ENCODE measurements around the gene ARFGAP2. TPM values are rescaled to one million over a fixed set of nuclear protein-coding genes. Genes with fewer than 3 reads are reported as not detected.

The ARFGAP2 gene
- total RNA-seq, 1 donor from 2014 or later: 90.9 TPM

DNA sequence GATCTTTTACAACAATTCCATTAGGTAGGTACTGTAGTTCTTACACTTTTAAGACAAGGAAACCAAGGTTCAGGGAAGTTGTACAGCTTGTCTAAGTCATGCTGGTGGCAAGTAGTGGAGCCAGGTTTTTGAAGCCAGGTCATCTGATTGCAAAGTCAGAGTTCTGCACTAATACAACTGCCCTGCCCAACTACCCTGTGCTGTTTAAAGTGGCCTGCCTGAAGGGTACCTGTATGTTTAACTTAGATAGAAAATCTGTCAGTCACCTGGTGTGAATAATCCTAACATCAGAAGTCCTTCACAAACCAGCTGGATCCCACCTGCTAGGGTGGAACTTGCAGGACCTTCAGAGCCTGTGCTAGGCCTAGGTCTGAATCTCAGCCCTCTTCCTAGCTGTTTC lies 44.2 kb downstream of the ARFGAP2 start:
- no peaks in the 10 kb centered on the region for H3K4me1 ChIP-seq
- no peak for ATAC-seq
- no peaks in the 10 kb centered on the region for H3K27me3 ChIP-seq (ENCODE audit: low read depth)
- H3K4me3 ChIP-seq: no peak overlapping the region
- no peak for DNase-seq
- TF ChIP-seq CTCF (IDR thresholded peaks at IDR 0.05): no peak
- intact Hi-C loops (cut with DNase I): no loop called here
- H3K36me3 ChIP-seq: peaks cover 4% of the 10 kb centered on the region
- no peaks in the 10 kb centered on the region for H3K9me3 ChIP-seq
- H3K27ac ChIP-seq: no peak overlapping the region

DNA sequence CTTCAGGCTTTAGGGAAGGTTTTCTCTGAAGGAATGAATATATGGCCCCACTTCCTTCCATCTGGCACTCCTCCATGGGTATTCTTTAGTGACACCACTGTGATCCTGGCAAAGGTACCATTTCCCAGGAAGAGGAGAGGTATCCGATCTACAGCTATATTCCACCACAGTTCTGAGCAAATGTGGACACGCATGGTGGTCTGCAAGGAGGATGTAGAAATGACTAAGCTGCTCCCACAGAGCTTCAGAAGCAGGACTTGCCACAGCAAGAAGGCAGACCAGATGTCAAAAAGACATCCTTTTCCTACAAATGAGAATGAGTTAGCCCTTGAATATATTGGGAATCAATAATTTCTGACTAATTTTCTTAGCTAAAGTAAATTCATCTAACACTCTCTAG lies 45.5 kb downstream of the ARFGAP2 start:
- TF ChIP-seq CTCF (IDR thresholded peaks at IDR 0.05): no peak
- Histone ChIP-seq H3K9me3 (no peaks in the 10 kb centered on the region), H3K27me3 (ENCODE audit: low read depth) (no peaks in the 10 kb centered on the region), H3K4me3 (no peak overlapping the region), H3K27ac (no peak overlapping the region), H3K36me3 (no peaks in the 10 kb centered on the region), H3K4me1 (no peaks in the 10 kb centered on the region)
- no peak for DNase-seq
- intact Hi-C loops (cut with DNase I): no loop called here
- no peak for ATAC-seq

DNA sequence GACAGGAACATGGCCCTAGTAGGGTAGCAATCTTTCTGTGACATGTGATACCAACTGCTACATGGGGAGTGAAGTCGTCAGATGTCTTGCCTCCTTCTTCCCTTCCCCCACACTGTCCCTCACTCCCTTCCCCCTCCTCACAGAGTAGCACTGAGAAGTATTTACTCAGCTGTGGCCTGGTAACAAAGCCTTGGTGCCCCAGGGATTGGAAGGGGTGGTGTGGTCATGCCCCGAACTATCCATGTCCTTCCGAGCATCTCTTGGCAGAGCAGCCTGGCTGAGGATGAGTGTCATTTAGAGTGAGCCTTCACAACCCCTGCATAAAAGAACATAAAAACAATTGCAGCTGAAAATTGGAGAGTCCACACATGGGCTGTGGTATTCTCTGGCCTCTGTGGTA lies 46.1 kb downstream of the ARFGAP2 start:
- no peaks in the 10 kb centered on the region for H3K9me3 ChIP-seq
- ATAC-seq (no peak), DNase-seq (no peak)
- no peak overlapping the region for H3K4me3 ChIP-seq
- no peaks in the 10 kb centered on the region for H3K36me3 ChIP-seq
- no peak overlapping the region for H3K27ac ChIP-seq
- TF ChIP-seq CTCF (IDR thresholded peaks at IDR 0.05): no peak
- no peaks in the 10 kb centered on the region for H3K27me3 ChIP-seq (ENCODE audit: low read depth)
- intact Hi-C loops (cut with DNase I): no loop called here
- H3K4me1 ChIP-seq: no peaks in the 10 kb centered on the region

DNA sequence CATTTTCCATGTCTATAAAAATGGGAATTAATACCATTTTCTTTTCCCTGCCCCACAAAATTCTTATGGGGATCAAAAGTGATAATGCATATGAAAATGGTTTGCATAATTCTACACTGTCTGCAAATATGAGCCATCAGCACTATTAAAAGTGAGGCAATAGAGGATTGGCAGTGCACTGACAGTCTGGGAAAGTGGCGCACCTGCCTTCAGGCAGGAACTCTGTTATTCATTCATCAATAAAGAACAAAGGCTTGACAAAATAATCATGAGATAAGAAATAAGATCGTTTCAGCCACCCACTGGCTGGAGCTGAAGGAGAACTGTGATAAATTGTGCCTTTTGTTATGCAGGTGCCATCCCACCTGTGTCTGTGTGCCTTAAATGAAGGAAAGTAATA lies 49.5 kb downstream of the ARFGAP2 start:
- intact Hi-C loops (cut with DNase I): no loop called here
- no peak for ATAC-seq
- H3K4me3 ChIP-seq: no peak overlapping the region
- no peak overlapping the region for H3K27ac ChIP-seq
- H3K36me3 ChIP-seq: no peaks in the 10 kb centered on the region
- H3K27me3 ChIP-seq (ENCODE audit: low read depth): no peaks in the 10 kb centered on the region
- no peak for DNase-seq
- TF ChIP-seq CTCF (IDR thresholded peaks at IDR 0.05): no peak
- no peaks in the 10 kb centered on the region for H3K4me1 ChIP-seq
- H3K9me3 ChIP-seq: no peaks in the 10 kb centered on the region

DNA sequence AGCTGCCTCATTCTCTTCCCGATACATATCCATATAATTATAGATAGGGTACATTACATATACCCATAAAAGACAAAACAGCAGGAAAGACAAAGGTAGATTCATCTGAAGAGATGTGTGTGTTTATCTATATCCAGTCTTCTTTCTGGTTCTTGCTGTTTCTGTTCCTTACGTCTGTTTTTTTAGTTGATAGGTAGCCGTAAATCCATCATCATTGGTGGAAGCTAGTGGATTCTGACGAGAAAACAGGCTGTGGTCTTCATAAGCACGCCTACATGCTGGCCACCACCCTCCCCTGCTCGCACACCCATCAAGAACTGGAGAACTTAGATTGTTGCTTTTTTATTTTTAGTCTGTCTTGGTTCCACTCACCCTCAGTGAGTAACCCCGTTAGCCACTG lies 51.6 kb downstream of the ARFGAP2 start:
- H3K27ac ChIP-seq: no peak overlapping the region
- intact Hi-C loops (cut with DNase I): no loop called here
- no peaks in the 10 kb centered on the region for H3K4me1 ChIP-seq
- ATAC-seq (no peak), DNase-seq (no peak)
- H3K9me3 ChIP-seq: no peaks in the 10 kb centered on the region
- H3K4me3 ChIP-seq: no peak overlapping the region
- no peak for TF ChIP-seq CTCF (IDR thresholded peaks at IDR 0.05)
- no peaks in the 10 kb centered on the region for H3K27me3 ChIP-seq (ENCODE audit: low read depth)
- H3K36me3 ChIP-seq: no peaks in the 10 kb centered on the region

DNA sequence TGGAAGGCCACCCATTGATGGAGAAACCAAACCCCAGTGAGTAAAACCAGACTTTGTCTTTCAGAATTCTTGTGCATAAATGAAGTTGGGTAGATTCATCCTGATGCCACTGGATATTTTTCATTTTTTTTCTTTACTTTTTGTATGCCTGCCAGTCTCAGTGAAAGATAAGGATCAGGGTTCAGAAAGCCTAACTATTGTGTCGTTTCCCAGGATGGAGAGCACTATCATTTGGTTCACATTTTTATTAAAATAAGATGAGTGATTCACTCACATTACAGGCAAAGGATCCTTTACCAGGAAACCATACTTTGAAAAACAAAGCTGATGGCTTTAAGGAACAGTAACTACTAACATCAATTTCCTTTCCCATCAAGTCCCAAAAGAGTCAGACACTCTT lies 52.0 kb downstream of the ARFGAP2 start:
- Histone ChIP-seq H3K9me3 (no peaks in the 10 kb centered on the region), H3K27me3 (ENCODE audit: low read depth) (no peaks in the 10 kb centered on the region)
- no peak for TF ChIP-seq CTCF (IDR thresholded peaks at IDR 0.05)

More for the DNA sequence above, 52.0 kb downstream of the ARFGAP2 start:
- H3K36me3 ChIP-seq: no peaks in the 10 kb centered on the region
- DNase-seq: no peak
- no peak for ATAC-seq
- H3K27ac ChIP-seq: no peak overlapping the region
- no peak overlapping the region for H3K4me3 ChIP-seq
- H3K4me1 ChIP-seq: no peaks in the 10 kb centered on the region
- intact Hi-C loops (cut with DNase I): no loop called here

All from lower lobe of right lung (tissue), 2 donors.